OCI-LY1 (cell line): ENCODE measurements around the gene TMEM40.

ENCODE experiments used
- EZH2 ChIP-seq: fragments of 200-600 bp; sonication (generic), shearing (Covaris generic); IDR thresholded peaks from 2 replicates; pipeline ENCODE4 v1.8.0; 2017; ENCODE audit warnings: borderline replicate concordance, mixed run types, mild to moderate bottlenecking, antibody characterized with exemption, low read length, moderate library complexity, mixed read lengths
- TF ChIP-seq, protein P1 (sequence below): fragments of 200-600 bp; sonication (generic), shearing (Covaris generic); IDR thresholded peaks from 2 replicates; pipeline ENCODE4 v1.5.1; 2017; ENCODE audit warnings: mild to moderate bottlenecking, antibody characterized with exemption, low read length, moderate library complexity, mixed read lengths

DNA sequence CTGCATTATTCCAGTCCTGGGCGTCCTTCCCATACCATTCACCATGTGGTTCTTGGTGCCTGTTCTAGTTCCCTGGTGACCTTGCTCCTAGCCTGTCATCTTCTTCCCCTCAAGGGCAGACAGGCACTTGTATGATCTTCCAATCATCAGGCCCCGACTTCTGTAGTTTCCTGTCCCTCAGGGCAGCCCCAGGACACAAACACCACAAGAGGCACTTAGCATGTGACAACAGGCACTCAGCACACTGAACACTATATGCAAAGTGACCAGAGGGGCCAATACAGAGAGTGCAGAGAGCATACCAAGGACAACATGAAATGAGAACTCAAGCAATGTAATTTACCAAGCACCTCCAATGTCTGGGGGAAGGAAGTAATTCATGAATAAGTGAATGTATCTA is 17.9 kb downstream of the TMEM40 start:
- TF ChIP-seq, protein P1, sequence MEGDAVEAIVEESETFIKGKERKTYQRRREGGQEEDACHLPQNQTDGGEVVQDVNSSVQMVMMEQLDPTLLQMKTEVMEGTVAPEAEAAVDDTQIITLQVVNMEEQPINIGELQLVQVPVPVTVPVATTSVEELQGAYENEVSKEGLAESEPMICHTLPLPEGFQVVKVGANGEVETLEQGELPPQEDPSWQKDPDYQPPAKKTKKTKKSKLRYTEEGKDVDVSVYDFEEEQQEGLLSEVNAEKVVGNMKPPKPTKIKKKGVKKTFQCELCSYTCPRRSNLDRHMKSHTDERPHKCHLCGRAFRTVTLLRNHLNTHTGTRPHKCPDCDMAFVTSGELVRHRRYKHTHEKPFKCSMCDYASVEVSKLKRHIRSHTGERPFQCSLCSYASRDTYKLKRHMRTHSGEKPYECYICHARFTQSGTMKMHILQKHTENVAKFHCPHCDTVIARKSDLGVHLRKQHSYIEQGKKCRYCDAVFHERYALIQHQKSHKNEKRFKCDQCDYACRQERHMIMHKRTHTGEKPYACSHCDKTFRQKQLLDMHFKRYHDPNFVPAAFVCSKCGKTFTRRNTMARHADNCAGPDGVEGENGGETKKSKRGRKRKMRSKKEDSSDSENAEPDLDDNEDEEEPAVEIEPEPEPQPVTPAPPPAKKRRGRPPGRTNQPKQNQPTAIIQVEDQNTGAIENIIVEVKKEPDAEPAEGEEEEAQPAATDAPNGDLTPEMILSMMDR, result no peak
- TF ChIP-seq EZH2, result no peak
